ENCODE measurements around the gene RMRP. TPM values are rescaled to one million over a fixed set of nuclear protein-coding genes. Genes with fewer than 3 reads are reported as not detected.

Gene RMRP
- total and polyA plus RNA-seq, 10 of the 15 experiments (the other 5 are each of a cell fraction or from before 2014, with no cell fraction given) = 12.0 to 42,450 (median 6,418) TPM; not detected in 4

GRCh38 chr9:35649431-35650340 is 8.1 kb downstream of the RMRP start (continued):
- TF ChIP-seq FOXM1 (IDR thresholded peaks at IDR 0.05; ENCODE audit: low read depth, low read length) (no peak), ESRRA (IDR thresholded peaks at IDR 0.05; ENCODE audit: low read length) (no peak), SMAD1 (IDR thresholded peaks at IDR 0.05; ENCODE audit: low read depth, partially characterized antibody) (no peak), ZZZ3 (IDR thresholded peaks at IDR 0.05; ENCODE audit: control insufficient read depth, insufficient read length, low read depth) (no peak), FOXK2 (IDR thresholded peaks at IDR 0.05) (no peak), ZNF384 (IDR thresholded peaks at IDR 0.05; ENCODE audit: borderline replicate concordance, low read depth, low read length) (no peak), TAF1 (IDR thresholded peaks at IDR 0.05; ENCODE audit: borderline replicate concordance, low read depth, low read length) (peak; percentile 37; the same call in 1 of the 2 replicates), ATF2 (IDR thresholded peaks at IDR 0.05; ENCODE audit: low read length) (no peak), FOS (IDR thresholded peaks at IDR 0.05; ENCODE audit: borderline replicate concordance, extremely low read depth, insufficient read length) (no peak), USF2 (IDR thresholded peaks at IDR 0.05; ENCODE audit: borderline replicate concordance, low read depth, low read length) (no peak), MXI1 (IDR thresholded peaks at IDR 0.05; ENCODE audit: low read depth, low read length) (no peak), MTA3 (IDR thresholded peaks at IDR 0.05; ENCODE audit: borderline replicate concordance, low read length) (no peak), EED (IDR thresholded peaks at IDR 0.05; ENCODE audit: low read depth) (peak; percentile 58; the same call in 1 of the 2 replicates), KLF5 (IDR thresholded peaks at IDR 0.05; ENCODE audit: partially characterized antibody) (no peak), ZNF622 (IDR thresholded peaks at IDR 0.05) (no peak), ZNF274 (IDR thresholded peaks at IDR 0.05; ENCODE audit: insufficient read depth, insufficient read length) (no peak), POLR2A (IDR thresholded peaks at IDR 0.05; ENCODE audit: low read depth, low read length) (peak; percentile 73), POLR2AphosphoS5 (IDR thresholded peaks at IDR 0.05; ENCODE audit: low read length) (peak; percentile 59; the same call in 1 of the 2 replicates), RAD21 (IDR thresholded peaks at IDR 0.05; ENCODE audit: insufficient read depth, low read depth, low read length) (0 out of 2 replicates have a peak, but pooled peaks have one; percentile 12), ZNF687 (IDR thresholded peaks at IDR 0.05) (peak; percentile 86)
- TF ChIP-seq, protein P1, sequence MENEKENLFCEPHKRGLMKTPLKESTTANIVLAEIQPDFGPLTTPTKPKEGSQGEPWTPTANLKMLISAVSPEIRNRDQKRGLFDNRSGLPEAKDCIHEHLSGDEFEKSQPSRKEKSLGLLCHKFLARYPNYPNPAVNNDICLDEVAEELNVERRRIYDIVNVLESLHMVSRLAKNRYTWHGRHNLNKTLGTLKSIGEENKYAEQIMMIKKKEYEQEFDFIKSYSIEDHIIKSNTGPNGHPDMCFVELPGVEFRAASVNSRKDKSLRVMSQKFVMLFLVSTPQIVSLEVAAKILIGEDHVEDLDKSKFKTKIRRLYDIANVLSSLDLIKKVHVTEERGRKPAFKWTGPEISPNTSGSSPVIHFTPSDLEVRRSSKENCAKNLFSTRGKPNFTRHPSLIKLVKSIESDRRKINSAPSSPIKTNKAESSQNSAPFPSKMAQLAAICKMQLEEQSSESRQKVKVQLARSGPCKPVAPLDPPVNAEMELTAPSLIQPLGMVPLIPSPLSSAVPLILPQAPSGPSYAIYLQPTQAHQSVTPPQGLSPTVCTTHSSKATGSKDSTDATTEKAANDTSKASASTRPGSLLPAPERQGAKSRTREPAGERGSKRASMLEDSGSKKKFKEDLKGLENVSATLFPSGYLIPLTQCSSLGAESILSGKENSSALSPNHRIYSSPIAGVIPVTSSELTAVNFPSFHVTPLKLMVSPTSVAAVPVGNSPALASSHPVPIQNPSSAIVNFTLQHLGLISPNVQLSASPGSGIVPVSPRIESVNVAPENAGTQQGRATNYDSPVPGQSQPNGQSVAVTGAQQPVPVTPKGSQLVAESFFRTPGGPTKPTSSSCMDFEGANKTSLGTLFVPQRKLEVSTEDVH (IDR thresholded peaks at IDR 0.05; ENCODE audit: low read depth, partially characterized antibody) = no peak
